ENCODE results near the gene DDI1.

DDI1 gene

DNA sequence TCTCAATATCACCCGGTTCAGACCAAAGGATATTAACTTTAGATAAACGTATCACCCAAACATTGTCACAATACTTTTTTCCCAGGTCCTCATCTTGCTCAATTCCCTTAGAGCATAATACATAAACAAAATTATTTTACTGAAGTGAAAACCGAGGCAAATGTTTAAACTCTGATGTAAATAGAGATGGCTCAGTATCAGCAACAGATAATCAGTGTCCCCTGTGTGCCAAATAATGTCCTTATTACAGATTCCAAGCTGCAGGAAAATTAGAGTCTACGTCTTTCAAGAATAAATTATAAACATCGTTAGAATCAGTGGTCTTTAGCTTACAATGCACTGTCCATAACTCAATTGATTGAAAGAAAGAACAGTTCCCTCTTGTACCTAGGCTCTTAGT is 50.2 kb downstream of the DDI1 start:
- no peak for DNase-seq
